ENCODE data around the gene NANOS1.
A peak's percentile ranks its signal among the peaks of the same experiment; 100 is the strongest.

Gene NANOS1

DNA sequence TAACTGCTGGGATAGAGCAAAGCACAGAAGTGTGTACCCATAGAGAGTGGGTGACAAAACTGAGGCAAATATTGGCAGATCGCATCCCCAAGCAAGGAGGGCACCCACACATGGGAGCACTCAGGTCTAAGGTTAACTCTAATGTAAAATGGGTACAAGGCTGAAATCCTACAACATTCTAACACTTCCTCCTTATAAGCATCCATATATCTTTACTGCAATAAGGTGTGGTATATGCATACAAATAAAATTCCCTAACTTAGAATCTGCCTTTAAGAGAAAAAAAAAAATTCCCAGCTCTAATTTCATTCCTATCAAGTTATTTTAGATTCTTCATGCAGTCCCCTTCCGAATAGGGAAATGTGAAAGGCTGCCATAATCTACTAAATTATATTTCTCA is 32.4 kb downstream of the NANOS1 start:
- no peak for DNase-seq

DNA sequence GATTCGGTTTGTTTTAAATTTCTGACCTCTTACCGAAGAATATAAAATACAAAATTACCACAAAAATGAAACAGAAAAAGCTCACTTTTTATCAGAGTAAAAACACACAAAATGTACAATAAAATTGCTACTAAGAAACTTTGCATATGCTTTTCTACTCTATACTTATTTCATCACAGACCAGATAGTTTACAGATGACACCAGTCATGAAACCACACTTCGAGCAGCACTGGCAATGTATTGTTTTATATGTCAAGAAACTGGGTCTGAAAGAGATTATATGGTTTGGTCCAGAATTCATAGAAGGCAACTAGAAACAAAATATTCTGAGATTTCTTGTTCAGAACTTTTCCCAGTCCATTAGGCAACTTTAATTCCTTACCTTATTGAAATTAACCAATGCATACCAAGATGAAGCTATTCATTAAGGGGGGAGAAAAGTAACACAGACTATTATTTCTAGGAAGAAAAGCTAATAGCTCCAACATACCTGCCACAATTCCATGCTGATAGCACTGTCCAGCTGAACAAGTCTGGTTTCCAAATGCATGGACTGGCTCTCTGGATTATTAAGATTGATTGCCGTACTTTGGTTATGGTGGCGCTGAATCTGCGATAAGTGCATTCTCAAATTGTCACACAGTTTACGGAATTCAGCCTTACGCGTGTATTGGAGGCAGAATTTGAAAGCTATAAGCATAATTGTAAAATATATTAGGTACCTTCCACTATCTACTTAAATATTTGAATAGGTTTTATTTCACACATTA is 41.1 kb downstream of the NANOS1 start:
- DNase-seq, result no peak

GRCh38 chr10:119073584-119073983 is 44.1 kb downstream of the NANOS1 start:
- DNase-seq, result no peak

GRCh38 chr10:119078422-119079179 is 49.1 kb downstream of the NANOS1 start:
- DNase-seq, result no peak

GRCh38 chr10:119079599-119080520 is 50.3 kb downstream of the NANOS1 start:
- peak; percentile 80 for DNase-seq

DNA sequence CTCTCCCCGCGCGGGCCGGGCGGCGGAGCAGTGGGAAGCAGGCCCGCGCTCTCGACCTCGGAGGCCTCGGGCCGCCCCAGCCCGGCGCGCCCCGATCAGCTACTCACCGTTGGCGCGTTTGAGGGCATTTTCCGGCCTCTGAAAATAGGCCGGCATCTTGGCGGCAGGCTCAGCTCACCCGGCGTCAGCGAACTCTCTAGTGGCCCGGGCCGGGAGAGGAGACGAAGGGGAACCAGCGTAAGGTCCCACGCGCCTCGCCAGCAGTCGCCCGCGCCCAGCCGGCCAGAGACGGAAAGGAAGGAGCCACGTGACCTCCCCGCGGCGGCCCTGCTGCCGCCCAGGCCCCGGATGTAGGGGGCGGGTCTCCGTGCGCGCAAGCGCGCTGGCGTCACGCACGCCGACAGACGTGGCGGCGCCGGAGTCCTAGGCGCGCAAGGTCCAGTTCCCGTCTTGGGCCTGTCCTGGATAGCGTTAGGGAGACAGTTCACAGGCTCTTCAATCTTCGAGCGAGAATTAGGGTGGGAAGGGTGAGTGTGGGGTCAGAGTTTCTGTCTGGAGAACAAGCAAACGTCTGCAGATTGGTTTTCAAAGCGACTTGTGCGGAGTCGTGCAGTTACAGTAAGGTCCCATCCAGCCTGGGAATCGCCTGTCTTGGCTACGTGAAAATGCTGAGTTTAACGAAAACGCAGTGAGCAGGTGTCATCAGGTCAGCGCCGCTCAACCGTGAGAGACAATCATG is 51.2 kb downstream of the NANOS1 start, which contains the start of gene EIF3A:
Gene EIF3A, minus strand, starts transcription at position 297 of the 739 bp plus-strand sequence. Its CDS starts 141 bp downstream, at position 156.
- DNase-seq, result peak; percentile 96
